Tibial artery (tissue), 4 donors: ENCODE data around the gene PRRX2.
A peak's percentile ranks its signal among the peaks of the same experiment; 100 is the strongest.

Experiments
- DNase-seq, 2 donors: peaks; one replicate each; pipeline ENCODE4 v3.0.0-alpha.2; 2019
- H3K27ac ChIP-seq, 2 donors: fragments of 200-600 bp; sonication (generic) in 1 of 2; 1 replicate in 1 of 2; 2 replicates in 1 of 2; pipeline ENCODE4 v1.5.1; 2018 to 2019; ENCODE audit warnings: mild to moderate bottlenecking in 1 of 2
- H3K27me3 ChIP-seq, 2 donors: fragments of 200-600 bp; sonication (generic) in 1 of 2; one replicate each; pipeline versions ENCODE4 v1.5.1 to v1.6.0; 2016 to 2019
- H3K36me3 ChIP-seq, 3 donors: fragments of 200-600 bp; sonication (generic) in 2 of 3; one replicate each; pipeline ENCODE4 v1.5.1; 2016 to 2019; ENCODE audit warnings: mild to moderate bottlenecking in 2 of 3
- H3K4me1 ChIP-seq, 4 donors: fragments of 200-600 bp; sonication (generic) in 2 of 4; 1 replicate in 3 of 4; 2 replicates in 1 of 4; pipeline ENCODE4 v1.5.1; 2016 to 2019
- H3K4me3 ChIP-seq, 2 donors: fragments of 200-600 bp; sonication (generic) in 1 of 2; 1 replicate in 1 of 2; 2 replicates in 1 of 2; pipeline ENCODE4 v1.5.1; 2018 to 2019; ENCODE audit warnings: mild to moderate bottlenecking in 2 of 2
- H3K9me3 ChIP-seq, 3 donors: fragments of 200-600 bp; sonication (generic) in 1 of 3; one replicate each; pipeline ENCODE4 v1.5.1; 2016 to 2019
- CTCF ChIP-seq, 2 experiments: fragments of 200-600 bp in 1 of 2; fragments of 450-650 bp in 1 of 2; IDR thresholded peaks; one replicate each; pipeline ENCODE4 v1.5.1; 2017 to 2019; ENCODE audit warnings: antibody characterized with exemption in 2 of 2, mild to moderate bottlenecking in 1 of 2, moderate library complexity in 1 of 2
- intact Hi-C: fragments of 100-400 bp; cut with DNase I; formaldehyde crosslinking; loops from one replicate; pipeline ENCODE4 v1.15.0; 2023; ENCODE audit warnings: low total_unique reads

The PRRX2 gene

GRCh38 chr9:129665389-129665775 is at the start of gene PRRX2:
Gene PRRX2, plus strand, starts transcription at chr9:129665647. Its CDS starts 221 bp downstream, at chr9:129665868.
- no peaks in the 10 kb centered on the region for H3K27me3 ChIP-seq
- no peak for TF ChIP-seq CTCF (IDR thresholded peaks at IDR 0.05)

GRCh38 chr9:129617167-129617566 is 48.3 kb upstream of the PRRX2 start:
- no peak overlapping the region for H3K4me3 ChIP-seq
- DNase-seq, result no peak
- H3K9me3 ChIP-seq, result no peaks in the 10 kb centered on the region
- peaks cover 0 to 11% of the 10 kb centered on the region in 2 donors for H3K27me3 ChIP-seq
- H3K27ac ChIP-seq, result no peak overlapping the region
- no peaks in the 10 kb centered on the region for H3K36me3 ChIP-seq
- no peak for TF ChIP-seq CTCF (IDR thresholded peaks at IDR 0.05)
- intact Hi-C loops, result loop anchor here (10.0 kb wide), 1 partner anchor 222 kb away; no protein-coding TSS in a partner anchor
- peaks cover 0 to 23% (median 11%) of the 10 kb centered on the region in 4 donors for H3K4me1 ChIP-seq

More at GRCh38 chr9:129665389-129665775, at the start of gene PRRX2:
- H3K4me1 ChIP-seq, result peaks cover 0 to 44% (median 29%) of the 10 kb centered on the region in 4 donors
- H3K36me3 ChIP-seq, result no peaks in the 10 kb centered on the region
- H3K4me3 ChIP-seq, result peak within 1 kb of the TSS; percentile 59 to 62
- DNase-seq, result peak; percentile 71 to 81
- H3K27ac ChIP-seq, result peak within 1 kb of the TSS; percentile 68 to 80
- H3K9me3 ChIP-seq, result no peaks in the 10 kb centered on the region
- intact Hi-C loops, result no loop called here

GRCh38 chr9:129619787-129620668 is 45.4 kb upstream of the PRRX2 start:
- no peak for DNase-seq
- Histone ChIP-seq H3K27me3 (peaks cover 0 to 11% of the 10 kb centered on the region in 2 donors), H3K27ac (peak overlapping the region; percentile 46 to 54)

GRCh38 chr9:129620669-129621295 is 44.7 kb upstream of the PRRX2 start, which contains the start of gene C9orf50:
Gene C9orf50, minus strand, starts transcription at chr9:129621101. Its CDS starts 527 bp downstream, at chr9:129620574.
- H3K27ac ChIP-seq, result peak within 1 kb of the TSS; percentile 46 to 54
- intact Hi-C loops, result no loop called here
- TF ChIP-seq CTCF (IDR thresholded peaks at IDR 0.05), result no peak
- H3K27me3 ChIP-seq, result peaks cover 0 to 11% of the 10 kb centered on the region in 2 donors
- peak within 1 kb of the TSS; percentile 49 to 71 for H3K4me3 ChIP-seq
- peaks cover 0 to 24% (median 19%) of the 10 kb centered on the region in 4 donors for H3K4me1 ChIP-seq
- no peaks in the 10 kb centered on the region for H3K36me3 ChIP-seq
- no peaks in the 10 kb centered on the region for H3K9me3 ChIP-seq
- DNase-seq, result no peak

More at GRCh38 chr9:129619787-129620668, 45.4 kb upstream of the PRRX2 start:
- H3K36me3 ChIP-seq, result no peaks in the 10 kb centered on the region
- H3K9me3 ChIP-seq, result no peaks in the 10 kb centered on the region
- peaks cover 0 to 18% (median 13%) of the 10 kb centered on the region in 4 donors for H3K4me1 ChIP-seq
- H3K4me3 ChIP-seq, result peak overlapping the region; percentile 49 to 71
- intact Hi-C loops, result loop anchor here (10.0 kb wide), 1 partner anchor 225 kb away; no protein-coding TSS in a partner anchor
- TF ChIP-seq CTCF (IDR thresholded peaks at IDR 0.05), result no peak

GRCh38 chr9:129623331-129623730 is 42.1 kb upstream of the PRRX2 start:
- Histone ChIP-seq H3K27ac (no peak overlapping the region), H3K36me3 (no peaks in the 10 kb centered on the region), H3K27me3 (peaks cover 0 to 11% of the 10 kb centered on the region in 2 donors), H3K9me3 (no peaks in the 10 kb centered on the region), H3K4me3 (no peak overlapping the region), H3K4me1 (peaks cover 0 to 43% (median 37%) of the 10 kb centered on the region in 4 donors)
- intact Hi-C loops, result no loop called here
- DNase-seq, result no peak
- no peak for TF ChIP-seq CTCF (IDR thresholded peaks at IDR 0.05)
